ENCODE results near the gene TMEM132C.

TMEM132C gene

DNA sequence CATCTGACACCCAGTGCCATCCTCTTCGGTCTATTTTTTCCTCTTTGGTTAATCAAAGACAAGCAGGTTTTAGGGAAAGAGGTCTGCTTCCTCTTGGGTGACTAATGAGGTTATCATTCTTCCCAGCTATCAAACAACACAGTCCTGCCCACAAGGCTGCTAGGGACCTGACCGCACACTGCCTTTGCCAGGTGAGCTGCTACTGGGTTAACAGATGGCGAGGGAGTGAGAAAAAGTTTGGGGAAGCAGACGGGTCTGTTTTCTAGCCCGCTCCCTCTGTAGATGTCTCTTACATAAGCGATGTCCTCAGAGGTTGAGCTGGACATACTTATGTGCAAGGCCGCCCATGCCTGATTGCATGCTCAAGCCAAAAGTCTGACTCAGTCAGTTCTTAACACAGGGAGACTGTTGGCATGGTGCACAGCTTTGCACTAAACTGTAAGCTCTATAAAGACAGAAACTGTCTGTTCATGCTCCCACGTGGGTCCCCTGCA, 462.7 kb downstream of the TMEM132C start:
- DNase-seq, result no peak

DNA sequence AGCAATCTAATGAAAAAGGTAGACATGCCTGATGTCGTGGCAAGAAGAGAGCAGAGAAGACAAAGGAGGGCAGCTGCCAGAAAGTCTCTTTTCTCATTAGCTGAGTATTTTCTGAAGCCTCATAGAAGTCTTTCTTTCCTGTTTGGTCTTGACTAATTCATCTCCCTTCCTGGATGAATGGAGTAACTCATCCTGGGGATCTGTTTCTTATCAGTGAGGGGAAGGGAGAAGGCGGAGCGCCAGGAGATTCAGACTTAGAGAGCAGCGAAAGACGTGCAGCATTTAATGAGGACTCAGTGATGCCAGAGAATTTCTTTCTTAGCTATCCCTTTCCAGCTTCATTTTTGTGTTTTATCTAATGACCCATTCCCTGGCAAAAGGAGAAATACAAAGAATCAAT, 467.4 kb downstream of the TMEM132C start:
- no peak for DNase-seq

DNA sequence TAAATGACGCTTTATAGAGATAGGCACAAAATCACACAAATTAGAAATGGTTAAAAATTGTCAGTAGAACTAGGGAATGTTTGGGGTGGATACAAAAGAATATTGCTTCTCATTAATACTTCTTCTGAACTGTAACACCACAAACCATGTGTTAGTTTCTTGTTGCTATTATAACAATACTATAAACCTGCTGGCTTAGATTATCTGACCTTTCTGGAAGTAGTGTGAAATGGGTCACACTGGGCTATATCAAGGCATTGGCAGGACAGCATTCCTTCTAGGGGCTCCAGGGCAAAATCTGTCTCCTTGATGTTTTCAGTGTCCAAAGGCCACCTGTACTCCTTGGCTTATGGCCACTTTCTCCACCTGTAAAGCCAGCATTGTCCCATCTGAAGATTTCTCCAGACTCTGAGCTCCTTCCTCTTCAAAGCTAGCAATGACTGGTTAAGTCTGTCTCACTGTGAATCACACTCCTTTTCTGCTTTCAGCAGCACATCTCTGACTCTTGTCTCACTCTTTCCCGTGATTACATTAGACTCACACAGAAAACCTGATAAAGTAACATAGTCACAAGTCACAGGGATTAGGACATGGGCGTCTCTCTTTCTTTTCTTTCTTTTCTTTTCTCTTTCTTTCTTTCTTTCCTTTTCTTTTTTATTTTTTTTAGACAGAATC, 470.5 kb downstream of the TMEM132C start:
- DNase-seq, result no peak

DNA sequence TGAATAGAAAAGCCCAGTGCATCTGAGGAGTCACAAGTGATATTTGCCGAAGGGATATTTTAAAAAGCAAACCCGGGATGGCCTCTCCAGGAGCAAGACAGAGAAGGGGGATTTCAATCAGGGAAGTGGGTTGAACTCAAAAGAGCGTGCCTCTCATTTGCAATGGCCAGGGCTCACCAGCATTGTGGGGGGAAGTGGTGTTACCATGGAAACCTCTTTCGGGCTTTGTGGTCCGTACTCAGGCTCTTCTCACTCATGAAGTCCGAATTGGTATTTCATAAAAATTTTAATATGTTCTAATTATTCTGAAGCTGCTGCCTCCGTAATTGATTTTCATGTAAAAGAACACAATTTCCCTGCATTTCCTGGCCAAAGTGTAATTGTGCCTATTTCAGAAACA, 476.9 kb downstream of the TMEM132C start:
- DNase-seq, result no peak

DNA sequence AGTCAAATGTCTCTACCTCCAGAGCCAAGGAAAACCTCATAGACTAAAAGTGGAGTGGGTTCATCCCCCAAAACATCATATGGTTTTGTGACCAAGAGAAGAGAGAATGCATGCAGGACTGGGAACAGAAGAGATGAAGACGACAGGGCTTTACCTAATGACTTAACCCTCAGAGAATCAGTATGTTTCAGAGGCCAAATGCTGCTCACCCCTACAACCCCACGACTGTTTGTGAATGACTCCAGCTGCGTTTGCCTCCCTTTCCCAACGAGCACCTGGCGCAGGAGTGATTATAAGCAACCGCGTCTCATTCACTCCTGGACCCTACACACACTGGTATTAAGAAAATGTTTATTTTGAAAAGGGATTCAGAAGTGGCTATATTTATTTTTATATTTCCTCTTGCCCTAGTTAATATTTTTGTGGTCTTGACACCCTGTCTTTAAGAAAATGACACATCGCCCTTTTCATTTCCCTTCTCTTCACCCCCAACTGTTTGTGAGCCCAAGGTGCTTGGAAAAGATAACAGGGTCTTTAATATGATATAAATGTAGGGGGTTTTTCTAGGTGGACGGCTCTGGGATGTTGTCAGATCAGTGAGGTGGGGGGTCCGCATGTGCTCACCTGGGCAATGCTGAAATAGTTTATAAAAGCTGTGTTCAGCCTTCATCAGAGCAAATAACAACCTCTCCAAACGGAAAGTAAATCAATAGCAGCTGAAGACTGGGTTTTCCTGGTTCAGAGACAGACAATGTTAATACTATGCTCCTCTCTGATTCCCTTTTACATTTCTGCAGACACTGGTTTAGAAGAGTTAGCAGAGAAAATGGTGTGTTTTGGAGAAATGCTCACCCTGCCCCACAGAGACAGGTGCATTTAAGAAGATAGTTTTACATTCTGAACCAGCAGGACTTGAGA, 479.1 kb downstream of the TMEM132C start:
- DNase-seq, result no peak

DNA sequence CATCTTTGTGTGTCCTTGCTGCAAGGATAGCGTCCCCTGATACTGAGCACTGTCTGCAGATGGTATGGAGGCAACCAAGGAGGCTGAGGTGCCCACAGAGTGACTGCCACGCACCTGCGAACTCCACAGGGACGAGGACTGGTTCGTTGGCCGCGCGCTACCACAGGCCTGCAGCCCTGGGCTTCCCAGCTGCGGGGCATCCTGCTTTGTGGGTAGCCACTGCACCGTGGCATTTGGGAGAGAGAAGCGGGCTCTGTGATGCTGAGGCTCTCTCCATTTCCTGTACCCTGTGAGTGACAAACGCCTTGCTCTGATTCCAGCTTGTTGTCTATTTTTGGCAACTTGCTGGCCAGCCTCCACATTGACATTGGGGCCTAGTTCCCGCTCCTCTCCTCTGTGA, 480.5 kb downstream of the TMEM132C start:
- DNase-seq, result no peak

DNA sequence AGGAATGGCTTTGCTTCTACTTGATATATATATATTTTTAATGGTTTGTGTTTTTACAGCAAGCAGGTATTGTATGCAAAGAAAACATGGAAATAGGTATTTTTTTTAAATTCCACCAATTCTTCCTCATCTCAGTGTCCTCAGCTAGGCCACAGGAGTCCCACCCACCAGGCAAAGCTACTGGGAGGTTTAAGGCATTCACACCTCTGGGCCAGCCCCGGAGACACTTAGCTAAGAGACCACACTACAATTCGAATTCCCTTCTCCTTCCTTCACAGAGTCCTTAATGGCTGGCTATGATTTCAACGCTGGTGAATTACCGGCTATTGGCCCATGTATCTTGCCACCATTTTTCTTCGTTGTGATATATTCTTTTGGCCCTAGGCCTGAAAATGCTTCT, 485.4 kb downstream of the TMEM132C start:
- DNase-seq, result no peak

DNA sequence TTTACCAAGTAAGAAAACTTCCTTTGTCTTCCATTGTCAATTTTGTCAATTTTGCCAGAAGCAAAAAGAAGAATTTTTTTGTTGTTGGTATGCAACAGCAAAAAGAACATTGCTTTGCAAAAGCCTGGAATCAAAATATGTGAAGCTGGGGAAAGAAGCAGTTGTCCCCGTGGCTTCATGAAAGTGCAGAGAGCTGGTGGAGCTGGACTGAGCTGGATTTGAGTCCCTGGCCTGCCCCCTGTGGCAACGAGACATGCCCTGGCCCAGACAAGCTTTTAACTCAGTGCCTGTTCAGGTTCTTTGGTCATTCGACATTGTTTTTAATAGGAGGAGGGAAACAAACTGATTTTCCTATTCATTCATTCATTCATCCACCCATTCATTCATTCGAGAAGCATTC, 486.5 kb downstream of the TMEM132C start:
- DNase-seq, result no peak

DNA sequence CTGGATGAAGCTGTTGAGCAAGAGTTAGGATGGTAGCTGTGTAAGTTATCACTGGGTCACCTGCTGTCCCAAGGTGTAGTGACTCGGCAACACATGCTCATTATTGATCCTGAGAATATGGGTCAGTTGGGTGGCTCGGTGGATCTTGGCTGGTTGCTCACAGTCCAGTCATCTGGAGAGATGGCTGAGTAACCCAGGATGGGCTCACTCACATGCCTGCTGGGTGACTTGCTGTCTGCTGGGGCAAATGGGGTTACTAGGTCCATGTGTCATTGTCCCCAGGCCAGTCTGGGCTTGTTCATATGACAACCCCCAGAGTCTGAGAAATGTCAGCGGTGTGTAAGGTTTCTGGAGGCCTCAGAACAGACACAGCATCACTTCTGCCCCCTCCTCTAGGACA, 487.3 kb downstream of the TMEM132C start:
- no peak for DNase-seq

DNA sequence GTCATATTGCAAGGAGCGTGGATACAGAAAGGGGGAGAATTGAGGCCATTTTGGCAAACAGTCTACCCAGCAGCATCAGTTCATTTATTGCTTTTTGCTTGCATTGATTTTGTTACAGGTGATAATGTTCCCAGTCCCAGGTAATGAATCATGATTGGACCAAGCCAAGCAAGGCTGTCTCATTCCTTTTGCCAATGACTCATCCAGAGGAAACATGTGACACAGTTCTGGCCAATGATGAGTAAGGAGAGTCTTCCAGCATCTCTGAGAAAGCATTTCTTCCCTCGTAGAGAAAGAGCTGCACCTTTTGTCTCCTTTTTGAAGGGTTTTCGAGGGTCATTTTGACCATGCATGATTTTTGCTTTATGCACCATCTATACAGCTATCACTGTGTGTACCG, 488.6 kb downstream of the TMEM132C start:
- DNase-seq, result no peak

All from EL (cell line).